ENCODE measurements around the gene TMEM14C.

Gene TMEM14C

DNA sequence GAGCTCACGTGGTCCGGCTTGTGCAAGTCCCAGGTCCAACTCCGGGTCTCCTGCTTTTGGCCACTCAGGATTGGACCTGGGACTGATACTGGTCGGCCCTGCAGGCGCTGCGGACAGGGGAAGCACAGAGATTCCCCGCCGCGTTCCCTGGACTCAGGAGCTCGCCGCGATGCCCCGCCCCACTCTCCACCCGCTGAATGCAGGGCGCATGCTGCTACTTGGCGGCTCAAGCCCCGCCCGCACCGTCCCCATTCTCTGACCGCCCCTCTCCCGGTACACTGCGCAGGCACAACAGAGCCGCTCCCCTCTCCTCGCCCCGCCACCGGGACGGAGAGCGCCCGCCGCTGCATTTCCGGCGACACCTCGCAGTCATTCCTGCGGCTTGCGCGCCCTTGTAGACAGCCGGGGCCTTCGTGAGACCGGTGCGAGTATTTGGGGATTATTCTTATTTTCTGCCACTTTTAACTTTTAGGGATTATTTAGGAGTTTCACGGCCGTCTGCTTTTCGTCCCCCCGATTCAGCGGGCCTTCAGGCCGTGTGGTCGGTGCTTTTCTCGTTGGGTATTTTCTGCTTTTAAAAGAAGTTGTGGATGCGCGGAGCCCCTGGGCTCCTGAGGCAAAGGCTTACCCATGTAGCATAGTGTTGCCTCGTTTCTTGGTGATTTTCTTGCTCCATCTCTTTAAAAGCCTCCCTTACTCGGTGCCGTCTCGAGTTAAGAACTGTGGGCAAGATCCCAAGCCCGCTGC, at the start of gene TMEM14C:
Gene TMEM14C, plus strand, starts transcription at position 251 of the 747 bp plus-strand sequence. CDS start 1,544 bp downstream, outside the sequence.
- DNase-seq (ENCODE audit: low read depth): peak; percentile 75

GRCh38 chr6:10676403-10676802, 46.5 kb upstream of the TMEM14C start:
- no peak for DNase-seq (ENCODE audit: low read depth)

GRCh38 chr6:10678456-10678855, 44.4 kb upstream of the TMEM14C start:
- DNase-seq (ENCODE audit: low read depth): no peak

DNA sequence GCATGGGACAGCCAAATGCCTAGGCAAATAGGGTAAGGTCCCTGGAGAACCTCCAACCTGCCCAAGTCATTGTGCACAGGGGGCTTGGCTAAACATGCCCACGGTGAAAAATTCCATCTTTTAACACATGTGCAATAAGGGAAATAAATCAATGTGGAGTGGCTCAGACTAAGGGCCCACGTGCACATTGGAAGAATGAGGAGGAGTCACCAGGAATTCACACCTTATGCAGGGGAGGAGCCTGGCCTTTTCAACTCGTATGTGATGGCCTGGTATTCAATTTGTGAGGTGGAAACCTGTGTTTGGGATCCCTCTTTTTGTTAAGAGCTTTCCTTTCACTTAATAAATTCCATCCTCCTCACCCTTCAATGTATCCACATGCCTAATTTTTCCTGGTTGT, 41.1 kb upstream of the TMEM14C start:
- DNase-seq (ENCODE audit: low read depth): no peak

GRCh38 chr6:10682355-10682988, 40.4 kb upstream of the TMEM14C start:
- DNase-seq (ENCODE audit: low read depth): no peak

DNA sequence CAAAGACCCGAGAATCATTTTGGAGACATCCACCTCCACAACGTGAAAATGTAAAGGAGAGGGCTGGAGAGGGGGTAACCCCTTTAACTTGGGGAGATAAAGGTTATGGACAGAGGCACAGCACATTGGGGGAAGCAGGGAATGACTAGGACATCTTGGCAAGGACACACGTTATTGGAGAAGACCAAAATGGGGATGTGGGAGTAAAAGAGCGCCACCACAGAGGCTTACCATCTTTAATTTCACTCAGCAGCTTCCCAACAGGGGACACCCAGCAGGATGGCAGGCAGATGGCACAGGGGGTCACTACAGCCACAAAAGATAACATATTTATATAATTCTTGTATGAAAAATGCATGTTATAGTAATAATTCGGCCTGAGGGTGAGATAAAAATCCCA, 38.3 kb upstream of the TMEM14C start:
- DNase-seq (ENCODE audit: low read depth): no peak

- DNase-seq (ENCODE audit: low read depth): no peak
These were observed 37.6 kb upstream of the TMEM14C start for GRCh38 chr6:10685092-10685915.

DNA sequence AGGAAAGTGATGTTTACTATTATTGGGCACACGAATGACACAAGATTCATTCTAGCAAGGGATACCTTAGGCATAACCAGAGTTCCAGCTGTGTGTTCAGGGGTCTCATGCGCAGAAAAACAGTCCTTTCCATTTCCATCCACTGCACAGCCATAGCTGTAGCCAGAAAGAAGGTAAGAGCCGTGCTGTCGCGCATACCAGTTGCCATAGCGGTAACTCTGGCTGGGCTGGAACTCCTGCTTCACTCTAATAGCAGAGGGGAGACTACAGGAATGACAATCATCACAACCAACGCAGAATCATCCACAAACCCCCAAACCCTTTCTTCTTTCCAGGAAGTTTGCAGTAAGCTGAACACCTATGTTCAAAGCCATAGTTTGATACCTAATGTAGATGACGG, 36.0 kb upstream of the TMEM14C start:
- DNase-seq (ENCODE audit: low read depth): no peak

DNA sequence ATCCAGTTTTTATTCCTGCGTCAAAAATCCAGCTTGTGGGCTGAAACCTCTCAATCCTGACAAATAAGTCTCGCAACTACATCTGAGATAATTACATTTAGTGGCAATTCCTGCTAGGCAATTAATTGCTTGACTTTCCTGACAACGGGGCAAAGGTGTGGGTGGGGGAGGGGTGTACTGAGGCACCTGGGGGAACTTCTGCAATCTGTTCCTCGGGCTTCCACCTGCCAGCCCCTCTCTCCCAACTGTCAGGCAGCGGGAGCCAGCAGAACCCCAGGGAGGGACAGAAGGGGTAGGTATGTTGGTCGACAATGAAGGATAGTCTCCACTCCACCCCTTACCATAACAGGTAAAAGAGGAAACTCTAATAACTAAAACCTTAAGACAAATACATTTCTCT, 35.3 kb upstream of the TMEM14C start:
- DNase-seq (ENCODE audit: low read depth): no peak

DNA sequence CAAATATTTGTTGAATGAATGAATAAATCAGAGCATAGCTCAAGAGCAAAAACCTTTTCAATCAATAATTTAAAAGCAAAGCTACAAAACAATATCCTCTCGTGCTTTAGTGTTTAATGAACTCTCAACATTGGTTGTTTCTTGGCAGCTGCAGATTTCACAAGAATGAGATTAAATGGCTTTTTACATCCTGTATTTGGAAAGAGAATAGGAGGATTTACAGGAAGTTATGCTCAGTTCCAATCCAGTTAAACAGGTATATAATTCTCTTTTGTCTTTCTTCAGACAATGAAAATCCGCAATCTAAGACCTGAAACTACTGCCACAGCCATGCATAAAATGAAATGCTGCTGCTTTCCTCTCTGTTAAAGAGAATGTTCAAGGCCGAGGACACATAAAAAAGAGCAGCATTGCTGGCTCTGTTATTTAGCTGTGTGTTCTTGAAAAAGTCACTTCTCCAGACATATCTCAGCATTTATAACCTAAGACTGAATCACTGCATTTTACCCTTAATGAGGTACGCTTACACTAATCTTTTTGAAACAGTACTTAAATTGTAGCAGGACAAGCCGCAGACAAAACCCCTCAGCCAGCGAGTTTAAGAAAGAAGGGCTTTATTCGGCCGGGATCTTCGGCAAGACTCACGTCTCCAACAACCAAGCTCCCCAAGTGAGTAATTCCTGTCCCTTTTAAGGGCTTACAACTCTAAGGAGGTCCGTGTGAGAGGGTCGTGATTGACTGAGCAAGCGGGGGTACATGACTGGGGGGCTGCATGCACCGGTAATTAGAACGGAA, 32.0 kb upstream of the TMEM14C start:
- DNase-seq (ENCODE audit: low read depth): no peak

DNA sequence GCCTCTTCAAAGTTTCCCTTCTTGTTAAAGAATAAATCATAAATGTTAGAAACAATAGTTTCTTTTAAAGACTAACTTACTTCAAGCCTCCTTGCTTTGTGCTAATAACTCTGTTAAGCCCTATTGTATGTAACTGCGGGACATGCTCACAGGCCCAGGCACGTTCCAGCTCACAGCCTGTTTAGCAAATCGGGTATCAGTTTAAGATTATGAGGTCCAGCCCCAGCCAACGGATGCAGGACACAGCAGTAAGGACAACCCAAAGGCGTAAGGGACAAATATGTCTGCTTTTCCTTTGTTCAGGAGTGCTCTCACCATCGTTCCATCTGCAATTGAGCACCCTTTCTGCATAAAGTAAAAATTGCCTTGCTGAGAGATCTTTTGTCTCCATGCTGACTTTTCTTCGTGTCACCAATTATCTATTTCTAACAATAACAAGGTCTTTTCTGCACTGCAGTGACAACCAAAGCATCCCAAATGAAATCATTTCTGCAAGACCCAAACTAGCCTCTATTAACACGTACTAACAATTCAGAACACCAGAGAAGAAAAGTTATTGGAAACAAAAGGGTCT, 29.8 kb upstream of the TMEM14C start:
- no peak for DNase-seq (ENCODE audit: low read depth)

DNA sequence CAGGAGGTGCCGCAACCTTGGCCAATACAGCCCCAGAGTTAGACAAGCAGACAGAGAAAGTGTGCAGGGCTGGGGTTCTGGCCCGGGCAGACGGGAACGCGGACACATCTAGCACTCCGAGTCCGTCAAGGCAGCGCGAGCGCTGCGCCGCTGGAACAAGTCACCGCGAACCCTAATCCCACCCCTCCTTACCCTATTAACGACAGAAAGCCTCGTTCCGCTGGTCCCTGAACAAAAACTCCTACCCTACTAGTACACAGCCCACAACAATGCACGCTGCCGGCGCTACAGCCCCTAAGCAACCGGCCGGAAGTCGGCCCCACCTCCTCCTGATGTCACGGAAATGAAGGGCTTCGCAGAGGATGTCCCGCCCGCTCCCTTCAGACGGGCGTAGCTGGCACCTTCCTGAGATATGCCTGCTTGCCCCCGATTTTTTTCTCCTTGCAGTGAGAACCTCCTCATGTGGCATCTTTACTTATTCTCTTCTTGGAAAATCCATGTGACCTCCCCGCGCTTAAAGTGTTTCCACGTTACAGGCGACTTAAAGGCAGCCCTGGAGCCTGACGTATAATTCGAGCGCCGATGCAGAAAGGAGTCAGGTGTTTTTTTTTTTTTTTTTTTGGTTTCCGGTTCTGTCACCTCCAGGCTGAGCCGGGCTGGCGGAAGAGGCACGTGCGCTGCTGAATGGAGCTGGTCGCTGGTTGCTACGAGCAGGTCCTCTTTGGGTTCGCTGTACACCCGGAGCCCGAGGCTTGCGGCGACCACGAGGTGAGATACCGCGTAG, 28.4 kb upstream of the TMEM14C start, which contains the start of the genes C6orf52 and PAK1IP1:
Gene C6orf52, minus strand, starts transcription at position 315 of the 784 bp plus-strand sequence. CDS start 7,066 bp downstream, outside the sequence.
Gene PAK1IP1, plus strand, starts transcription at position 671 of the 784 bp plus-strand sequence. Its CDS starts 14 bp downstream, at position 685.
- DNase-seq (ENCODE audit: low read depth): peak; percentile 89

DNA sequence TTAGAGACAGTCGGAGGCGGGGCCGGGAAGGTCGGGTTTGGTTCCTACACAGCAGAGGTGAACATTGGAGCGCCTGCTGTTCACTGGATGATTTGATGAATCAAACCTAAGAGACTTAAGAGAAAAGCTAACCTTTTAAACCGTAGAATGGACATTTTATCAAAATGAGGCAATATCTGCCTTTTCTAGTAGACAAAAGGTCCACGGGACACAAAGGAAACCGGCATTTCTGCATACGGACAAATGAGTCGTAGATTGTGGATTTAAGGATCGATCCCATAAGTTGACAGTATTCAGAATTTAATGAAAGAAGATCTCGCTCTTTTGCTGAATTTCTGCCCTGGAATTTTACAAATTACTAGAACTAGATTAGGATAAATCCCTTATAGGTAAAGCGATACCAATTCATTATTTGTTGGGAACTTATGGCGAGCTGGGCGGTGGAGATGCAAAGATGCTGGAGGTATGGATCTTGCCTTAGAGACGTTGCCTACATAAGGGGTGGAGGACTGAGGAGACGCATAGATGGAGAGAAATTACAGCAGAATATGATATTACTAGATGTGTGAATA, 27.7 kb upstream of the TMEM14C start:
- no peak for DNase-seq (ENCODE audit: low read depth)

- DNase-seq (ENCODE audit: low read depth): no peak
These were observed 26.2 kb upstream of the TMEM14C start for GRCh38 chr6:10696655-10697054.

- DNase-seq (ENCODE audit: low read depth): no peak
These were observed 8.9 kb upstream of the TMEM14C start for GRCh38 chr6:10713962-10714361.

DNA sequence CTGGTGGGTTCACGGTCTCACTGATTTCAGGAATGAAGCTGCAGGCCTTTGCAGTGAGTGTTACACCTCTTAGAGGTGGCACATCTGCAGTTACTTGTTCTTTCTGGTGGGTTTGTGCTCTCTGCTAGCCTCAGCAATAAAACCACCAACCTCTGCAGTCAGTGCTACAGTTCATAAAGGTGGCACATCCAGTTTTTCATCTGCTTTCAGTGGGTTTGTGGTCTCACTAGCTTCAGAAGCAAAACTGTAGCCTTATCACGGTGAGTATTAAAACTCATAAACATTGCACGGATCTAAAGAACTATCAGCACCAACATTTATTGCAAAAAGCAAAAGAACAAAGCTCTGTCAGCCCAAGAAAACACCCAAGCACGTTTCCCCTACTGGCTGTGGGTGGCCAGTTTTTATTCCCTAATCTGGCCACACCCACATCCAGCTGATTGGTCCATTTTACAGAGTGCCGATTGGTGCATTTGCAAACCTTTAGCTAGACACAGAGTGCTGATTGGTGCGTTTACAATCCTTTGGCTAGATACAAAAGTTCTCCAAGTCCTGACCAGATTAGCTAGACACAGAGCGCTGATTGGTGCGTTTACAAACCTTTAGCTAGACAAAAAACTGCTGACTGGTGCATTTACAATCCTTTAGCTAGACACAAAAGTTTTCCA, 3.4 kb upstream of the TMEM14C start:
- peak; percentile 10 for DNase-seq (ENCODE audit: low read depth)

GRCh38 chr6:10719964-10720264, 3.0 kb upstream of the TMEM14C start:
- DNase-seq (ENCODE audit: low read depth): no peak

GRCh38 chr6:10720265-10720959, 2.5 kb upstream of the TMEM14C start:
- peak; percentile 40 for DNase-seq (ENCODE audit: low read depth)

Data from activated gamma-delta T cell treated with anti-CD3 and anti-CD28 coated beads, Interleukin-2, amount 50 U/mL, for 16 hours (primary cell).